Astrocyte of the cerebellum (primary cell): Measurements from ENCODE around the gene KMT5C.

Source experiments
- DNase-seq: peaks from one replicate; pipeline ENCODE4 v3.0.0-alpha.2; 2011; ENCODE audit warnings: low read depth
- H3K4me3 ChIP-seq: 2 replicates; pipeline ENCODE4 v1.5.1; 2011; ENCODE audit warnings: mild to moderate bottlenecking, low read depth, low read length, moderate library complexity
- CTCF ChIP-seq: IDR thresholded peaks from 2 replicates; pipeline ENCODE4 v1.5.1; 2012; ENCODE audit warnings: low read length, low read depth, moderate library complexity, mild to moderate bottlenecking; ENCODE audit errors: missing control alignments
- in situ Hi-C: cut with HindIII; loops from 2 replicates; pipeline ENCODE4 v1.10.0; 2017; ENCODE audit warnings: low sequenced_read_pairs

KMT5C gene

GRCh38 chr19:55339889-55340783 is 460 bp downstream of the KMT5C start:
- DNase-seq = no peak
- peak overlapping the region; percentile 73 for H3K4me3 ChIP-seq
- in situ Hi-C loops = no loop called here
- TF ChIP-seq CTCF = no peak

GRCh38 chr19:55340784-55341147 is 1.1 kb downstream of the KMT5C start:
- in situ Hi-C loops = no loop called here
- no peak for TF ChIP-seq CTCF
- no peak for DNase-seq
- H3K4me3 ChIP-seq = peak overlapping the region; percentile 73

- no peak for TF ChIP-seq CTCF
- H3K4me3 ChIP-seq = peak overlapping the region; percentile 73
- no peak for DNase-seq
- in situ Hi-C loops = no loop called here
Measured at GRCh38 chr19:55341171-55341588, 1.5 kb downstream of the KMT5C start.

- H3K4me3 ChIP-seq = peak overlapping the region; percentile 73
- in situ Hi-C loops = no loop called here
- DNase-seq = no peak
- no peak for TF ChIP-seq CTCF
Measured at GRCh38 chr19:55341595-55342531, 2.2 kb downstream of the KMT5C start.

- in situ Hi-C loops = no loop called here
- peak; percentile 21 for TF ChIP-seq CTCF
- no peak overlapping the region for H3K4me3 ChIP-seq
- no peak for DNase-seq
Measured at GRCh38 chr19:55344444-55344843, 4.8 kb downstream of the KMT5C start.

GRCh38 chr19:55345101-55345817 is 5.6 kb downstream of the KMT5C start:
- no peak overlapping the region for H3K4me3 ChIP-seq
- in situ Hi-C loops = no loop called here
- TF ChIP-seq CTCF = no peak
- DNase-seq = no peak
